Fibroblast of upper back skin (primary cell): Measurements from ENCODE around the gene NLRP3.
"Not testable (repeated sequence)": the region's sequence is repeated elsewhere in the genome, so short reads cannot be mapped to it uniquely, and the experiment has no call there.

ENCODE experiments used
- DNase-seq: peaks from one replicate; pipeline ENCODE4 v3.0.0-alpha.2; 2013

Gene NLRP3

GRCh38 chr1:247392088-247392487, 23.9 kb upstream of the NLRP3 start:
- no peak for DNase-seq

GRCh38 chr1:247395075-247395474, 20.9 kb upstream of the NLRP3 start:
- not testable (repeated sequence) for DNase-seq

DNA sequence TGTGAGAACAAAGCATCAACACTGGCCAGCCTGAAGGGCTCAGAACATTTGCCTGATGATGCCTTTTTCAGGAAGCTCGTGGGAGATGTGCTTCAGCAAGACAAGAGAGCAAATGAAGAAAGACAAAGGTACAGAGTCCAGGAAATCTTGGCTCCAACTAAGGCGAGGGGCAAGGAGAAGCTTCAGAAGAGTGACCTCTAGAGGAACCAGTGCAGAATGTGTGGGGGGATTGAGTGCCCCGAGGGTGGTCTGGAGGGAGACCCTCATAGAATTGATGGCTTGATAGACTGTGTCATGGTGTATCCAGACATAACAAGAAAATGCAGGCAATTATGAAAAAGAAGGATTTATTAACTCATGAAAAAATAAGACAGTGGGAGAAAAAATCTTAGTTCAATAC, 15.3 kb upstream of the NLRP3 start:
- no peak for DNase-seq

DNA sequence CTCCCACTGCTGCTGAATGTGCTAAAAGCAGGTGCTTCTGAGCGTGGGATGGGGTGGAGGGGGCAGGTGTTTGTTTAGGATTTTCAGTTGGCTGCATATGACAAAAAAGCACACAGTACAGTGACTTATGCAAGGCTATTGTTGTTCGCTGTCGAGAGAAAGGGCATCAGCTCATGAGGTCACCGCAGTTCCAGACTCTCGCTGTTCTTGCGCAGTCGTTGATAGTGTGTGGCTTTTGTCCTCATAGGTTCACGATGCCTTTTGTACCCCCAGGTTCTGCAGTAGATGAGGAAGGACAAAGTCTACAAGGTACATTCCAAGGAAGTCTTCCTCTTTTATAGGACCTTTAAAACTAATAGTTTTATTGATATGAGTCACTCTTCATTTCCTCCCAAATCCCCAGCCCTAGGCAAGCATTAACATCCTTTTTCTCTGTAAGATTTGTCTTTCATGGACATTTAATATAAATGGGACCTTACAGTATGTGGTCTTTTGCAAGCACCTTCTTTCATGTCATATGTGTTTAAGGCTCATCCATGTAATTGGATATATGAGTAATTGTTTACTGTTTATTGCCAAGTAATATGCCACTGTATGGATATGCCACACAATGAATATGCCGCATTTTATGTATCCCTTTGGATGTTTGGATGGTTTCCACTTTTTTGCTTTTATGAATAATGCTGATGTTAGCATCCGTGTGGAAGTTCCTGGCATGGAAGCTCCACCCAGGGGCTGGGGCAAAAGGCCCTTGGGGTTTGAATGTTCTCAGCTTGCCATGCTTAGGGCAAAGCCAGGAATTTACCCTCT, 14.5 kb upstream of the NLRP3 start:
- DNase-seq = no peak

- no peak for DNase-seq
Measured at GRCh38 chr1:247402120-247402675, 13.8 kb upstream of the NLRP3 start.

DNA sequence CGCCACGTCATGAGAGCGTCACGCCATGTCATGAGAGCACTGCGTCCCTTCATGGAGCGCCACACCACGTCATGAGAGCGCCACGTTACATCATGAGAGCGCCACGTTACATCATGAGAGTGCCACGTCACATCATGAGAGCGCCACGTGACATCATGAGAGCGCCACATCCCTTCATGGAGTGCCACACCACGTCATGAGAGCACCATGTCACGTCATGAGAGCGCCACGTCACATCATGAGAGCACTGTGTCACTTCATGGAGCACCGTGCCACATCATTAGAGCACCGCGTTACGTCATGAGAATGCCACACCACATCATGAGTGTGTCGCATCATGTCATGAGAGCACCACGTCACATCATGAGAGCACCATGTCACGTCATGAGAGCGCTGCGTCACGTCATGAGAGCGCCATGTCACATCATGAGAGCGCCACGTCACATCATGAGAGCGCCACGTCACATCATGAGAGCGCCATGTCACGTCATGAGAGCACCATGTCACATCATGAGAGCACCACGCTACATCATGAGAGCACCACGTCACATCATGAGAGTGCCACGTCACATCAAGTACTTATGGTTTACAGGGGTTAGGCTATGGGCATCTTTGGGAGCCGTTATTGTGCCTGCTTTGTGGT, 9.8 kb upstream of the NLRP3 start:
- no peak for DNase-seq

GRCh38 chr1:247407180-247407616, 8.8 kb upstream of the NLRP3 start:
- DNase-seq = no peak

GRCh38 chr1:247408100-247408499, 7.9 kb upstream of the NLRP3 start:
- DNase-seq = no peak

GRCh38 chr1:247409869-247410544, 6.0 kb upstream of the NLRP3 start:
- DNase-seq = no peak

GRCh38 chr1:247411621-247412327, 4.2 kb upstream of the NLRP3 start:
- DNase-seq = no peak

DNA sequence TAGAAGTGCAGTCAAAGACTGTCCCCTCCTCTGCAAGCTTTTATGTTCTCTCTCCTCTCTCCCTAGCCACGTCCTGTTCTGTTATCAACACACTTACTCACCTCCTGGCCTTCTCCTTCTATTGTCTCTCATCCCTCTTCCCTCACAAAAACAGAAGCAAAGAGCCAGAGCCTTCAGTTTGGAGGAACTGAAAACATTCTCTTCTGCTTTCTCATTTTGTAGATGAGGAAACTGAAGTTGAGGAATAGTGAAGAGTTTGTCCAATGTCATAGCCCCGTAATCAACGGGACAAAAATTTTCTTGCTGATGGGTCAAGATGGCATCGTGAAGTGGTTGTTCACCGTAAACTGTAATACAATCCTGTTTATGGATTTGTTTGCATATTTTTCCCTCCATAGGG, 1.9 kb downstream of the NLRP3 start:
- no peak for DNase-seq

DNA sequence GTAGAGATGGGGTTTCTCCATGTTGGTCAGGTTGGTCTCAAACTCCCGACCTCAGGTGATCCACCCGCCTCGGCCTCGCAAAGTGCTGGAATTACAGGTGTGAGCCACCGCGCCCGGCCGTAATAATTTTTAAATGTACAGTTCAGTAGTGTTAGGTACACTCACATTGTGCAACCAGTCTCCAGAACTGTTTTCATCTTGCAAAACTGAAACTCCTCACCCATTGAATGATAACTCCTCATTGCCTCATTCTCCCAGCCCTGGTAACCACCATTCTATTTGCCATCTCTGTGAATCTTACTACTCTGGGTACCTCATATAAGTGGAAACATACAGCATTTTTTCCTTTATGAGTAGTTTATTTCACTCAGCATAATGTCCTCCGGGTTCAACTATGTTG, 3.4 kb downstream of the NLRP3 start:
- no peak for DNase-seq

- no peak for DNase-seq
Measured at GRCh38 chr1:247421074-247421473, 5.1 kb downstream of the NLRP3 start.

DNA sequence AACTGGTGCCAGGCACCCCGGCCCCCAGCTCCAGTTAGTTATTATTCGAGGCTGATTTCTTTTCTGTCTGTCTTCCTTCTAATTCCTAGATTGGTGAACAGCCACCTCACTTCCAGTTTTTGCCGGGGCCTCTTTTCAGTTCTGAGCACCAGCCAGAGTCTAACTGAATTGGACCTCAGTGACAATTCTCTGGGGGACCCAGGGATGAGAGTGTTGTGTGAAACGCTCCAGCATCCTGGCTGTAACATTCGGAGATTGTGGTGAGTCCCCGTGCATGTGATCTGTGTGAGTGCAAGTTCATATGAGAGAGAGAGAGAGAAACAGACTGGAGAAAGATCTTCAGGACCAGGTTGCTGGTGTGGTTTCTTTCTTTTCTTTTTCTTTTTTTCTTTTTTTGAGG, 13.5 kb downstream of the NLRP3 start:
- DNase-seq = no peak

DNA sequence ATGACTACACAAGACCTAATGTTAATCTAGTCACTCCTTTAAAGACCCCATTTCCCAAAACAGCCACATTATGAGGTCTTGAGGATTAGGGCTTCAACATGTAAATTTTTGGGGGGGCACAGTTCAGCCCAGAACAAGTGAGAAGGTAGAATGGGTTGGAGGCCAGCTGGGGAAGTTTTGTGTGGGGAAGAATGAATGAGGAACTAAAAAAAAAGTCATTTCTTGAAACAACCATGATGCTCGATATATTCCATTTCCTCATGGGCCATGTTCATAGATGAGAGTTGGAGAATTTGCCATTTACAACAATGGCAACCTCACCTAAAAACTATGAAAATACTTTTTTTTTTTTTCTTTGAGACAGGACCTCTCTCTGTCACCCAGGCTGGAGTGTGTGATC, 14.5 kb downstream of the NLRP3 start:
- no peak for DNase-seq

DNA sequence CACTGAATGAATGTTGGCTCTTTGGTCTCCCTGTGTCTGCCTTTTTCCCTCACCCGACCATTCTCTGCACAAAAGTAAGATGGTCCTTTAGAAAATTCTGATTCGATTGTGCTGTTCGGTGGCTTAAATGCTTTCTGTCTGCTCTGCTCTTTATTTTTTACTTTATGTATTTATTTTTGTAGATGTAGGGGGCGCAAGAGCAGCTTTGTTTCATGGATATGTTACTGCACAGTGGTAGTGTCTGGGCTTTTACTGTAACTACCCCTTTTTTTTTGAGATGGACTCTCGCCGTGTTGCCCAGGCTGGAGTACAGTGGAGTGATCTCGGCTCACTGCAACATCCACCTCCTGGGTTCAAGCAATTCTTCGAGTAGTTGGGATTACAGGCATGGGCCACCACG, 15.7 kb downstream of the NLRP3 start:
- no peak for DNase-seq

GRCh38 chr1:247434005-247434404, 18.0 kb downstream of the NLRP3 start:
- DNase-seq = no peak

- no peak for DNase-seq
Measured at GRCh38 chr1:247435030-247435758, 19.2 kb downstream of the NLRP3 start.

DNA sequence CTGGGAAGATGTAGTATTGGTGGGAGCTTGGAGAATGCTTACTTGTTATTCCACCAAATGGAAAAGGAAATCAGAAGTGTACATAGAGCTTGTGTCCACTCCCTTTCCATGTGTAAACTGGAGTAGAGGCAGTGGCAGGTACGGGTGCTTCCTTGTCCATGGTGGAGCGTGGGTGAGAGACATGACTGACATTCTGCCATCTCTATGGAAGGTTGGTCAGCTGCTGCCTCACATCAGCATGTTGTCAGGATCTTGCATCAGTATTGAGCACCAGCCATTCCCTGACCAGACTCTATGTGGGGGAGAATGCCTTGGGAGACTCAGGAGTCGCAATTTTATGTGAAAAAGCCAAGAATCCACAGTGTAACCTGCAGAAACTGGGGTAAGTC, 19.8 kb downstream of the NLRP3 start:
- no peak for DNase-seq

- DNase-seq = no peak
Measured at GRCh38 chr1:247437551-247438505, 21.9 kb downstream of the NLRP3 start.

DNA sequence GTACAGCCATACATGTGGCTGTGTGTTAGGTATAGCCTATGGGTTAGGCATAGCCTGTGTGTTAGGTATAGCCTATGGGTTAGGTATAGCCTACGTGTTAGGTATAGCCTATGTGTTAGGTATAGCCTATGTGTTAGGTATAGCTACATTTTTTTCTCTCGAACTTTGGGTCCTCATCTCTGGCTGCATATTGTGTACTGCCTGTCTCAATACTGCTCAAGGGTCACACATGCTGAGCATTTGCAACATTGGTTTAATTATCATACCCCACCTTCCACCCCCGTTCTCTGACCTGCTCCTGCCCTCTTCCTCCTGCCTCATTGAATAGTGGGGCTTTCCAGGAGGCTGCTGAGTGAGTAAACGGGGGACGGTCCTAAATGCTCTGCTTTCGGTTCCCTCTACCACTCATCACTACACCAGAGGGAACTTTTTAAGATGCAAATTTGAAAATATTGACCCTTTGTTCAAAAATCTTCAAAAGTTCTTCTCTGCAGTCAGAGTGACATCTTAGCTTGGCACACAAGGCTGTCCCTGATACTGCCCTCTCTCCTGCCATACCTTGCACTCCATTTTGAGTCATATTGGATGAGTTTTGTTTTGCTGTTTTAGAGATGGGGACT, 24.1 kb downstream of the NLRP3 start:
- no peak for DNase-seq
